Kidney (tissue), 14 donors: ENCODE results near the gene SNX18. TPM values are rescaled to one million over a fixed set of nuclear protein-coding genes. Genes with fewer than 3 reads are reported as not detected.
A peak's percentile ranks its signal among the peaks of the same experiment; 100 is the strongest.

ENCODE experiments used
- DNase-seq, 5 donors: peaks; one replicate each; pipeline ENCODE4 v3.0.0-alpha.2; 2013 to 2020
- FAIRE-seq: peaks from 2 replicates; lab custom pipeline; 2012; peaks lifted over from hg19 to GRCh38; lab: Jason Lieb, UNC
- H3K27ac ChIP-seq, 2 donors: one replicate each; pipeline ENCODE4 v1.7.0; 2013; ENCODE audit warnings: low read depth in 2 of 2, low read length in 2 of 2, inconsistent platforms in 1 of 2
- H3K27me3 ChIP-seq: one replicate; pipeline ENCODE4 v1.7.1; 2013; ENCODE audit warnings: low read length, inconsistent platforms; ENCODE audit not compliant: control insufficient read depth, insufficient read depth
- H3K36me3 ChIP-seq, 3 donors: one replicate each; pipeline versions ENCODE4 v1.7.0 to v1.7.1; 2013; ENCODE audit warnings: low read length in 3 of 3, control low read depth in 1 of 3, inconsistent platforms in 1 of 3; ENCODE audit not compliant: insufficient read depth in 3 of 3, control insufficient read depth in 2 of 3
- H3K4me1 ChIP-seq, 3 donors: one replicate each; pipeline versions ENCODE4 v1.7.0 to v1.7.1; 2013; ENCODE audit warnings: low read length in 3 of 3, inconsistent platforms in 1 of 3, low read depth in 1 of 3; ENCODE audit not compliant: control insufficient read depth in 2 of 3, insufficient read depth in 2 of 3
- H3K4me3 ChIP-seq, 3 donors: one replicate each; pipeline versions ENCODE4 v1.7.0 to v1.8.1; 2013; ENCODE audit warnings: low read length in 3 of 3, control low read depth in 1 of 3, inconsistent platforms in 1 of 3
- H3K9ac ChIP-seq, 3 donors: one replicate each; pipeline versions ENCODE4 v1.7.0 to v1.7.1; 2013; ENCODE audit warnings: low read length in 3 of 3, control low read depth in 1 of 3, inconsistent platforms in 1 of 3
- H3K9me3 ChIP-seq, 3 donors: one replicate each; pipeline versions ENCODE4 v1.7.0 to v1.7.1; 2013; ENCODE audit warnings: low read length in 3 of 3, control low read depth in 1 of 3, inconsistent platforms in 1 of 3; ENCODE audit not compliant: control insufficient read depth in 2 of 3, insufficient read depth in 1 of 3
- CTCF ChIP-seq: IDR thresholded peaks from 3 replicates; pipeline ENCODE4 v1.5.1; 2012; ENCODE audit warnings: mild to moderate bottlenecking, moderate library complexity, borderline replicate concordance; ENCODE audit not compliant: insufficient read depth; ENCODE audit errors: extremely low read depth
- intact Hi-C: fragments of 100-400 bp; cut with DNase I; formaldehyde crosslinking; loops from one replicate; pipeline ENCODE4 v1.11.1; 2022
- polyA plus RNA-seq: library from polyadenylated mRNA; stranded (reverse); fragments of 350-450 nt; fragmentation: Illumina TruSeq; extraction: RNeasy Lipid Tissue Mini Kit (QIAGEN cat#74804); gene quantifications from one replicate; pipeline ENCODE4 v1.2.3, GENCODE V29; 2014; ENCODE audit warnings: low read depth, low replicate concordance; ENCODE audit not compliant: insufficient read depth
- total RNA-seq: library from RNA; stranded (reverse); fragmentation: NEBNext Ultra II Directional; extraction: Animal tissue kit (Norgen Biotek cat#: 25700); gene quantifications from one replicate; pipeline ENCODE4 v1.2.1, GENCODE V29; 2021
- donor health status: control.
- donor health status: control.
- donor health status: control.
- donor health status: control.
- donor health status: control.
- donor health status: DM: yes; HTN: yes; CAD: no.
- donor health status: Normal renal cell carcinoma (clear cell type).

The SNX18 gene
- total and polyA plus RNA-seq, 2 donors from 2014 or later = 10.4 to 40.5 TPM

DNA sequence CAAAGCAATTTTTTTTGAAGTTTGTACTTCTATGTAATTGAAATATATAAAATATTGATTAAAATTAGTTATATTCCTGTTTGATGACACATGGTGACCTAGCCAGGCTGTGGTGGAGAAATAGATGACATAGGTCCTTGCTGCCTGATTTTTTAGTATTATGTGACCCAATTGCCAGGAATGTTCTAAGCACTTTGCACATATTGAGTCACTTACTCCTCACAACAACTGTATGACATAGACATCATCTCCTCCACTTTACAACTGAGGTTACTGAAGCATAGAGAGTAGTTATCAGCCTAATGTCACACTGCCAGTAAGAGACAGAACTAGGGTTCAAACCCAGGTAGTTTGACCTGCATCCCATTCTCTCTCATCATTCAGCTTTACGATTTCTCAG lies 26.2 kb upstream of the SNX18 start:
- DNase-seq = no peak
- Histone ChIP-seq H3K9me3 (no peaks in the 10 kb centered on the region), H3K4me3 (no peak overlapping the region), H3K4me1 (no peaks in the 10 kb centered on the region), H3K36me3 (no peaks in the 10 kb centered on the region), H3K27ac (no peak overlapping the region), H3K9ac (no peak overlapping the region), H3K27me3 (no peaks in the 10 kb centered on the region)
- intact Hi-C loops = no loop called here
- FAIRE-seq = no peak
- no peak for TF ChIP-seq CTCF

- Histone ChIP-seq H3K9ac (no peak overlapping the region), H3K4me3 (no peak overlapping the region), H3K4me1 (no peaks in the 10 kb centered on the region), H3K27me3 (no peaks in the 10 kb centered on the region), H3K27ac (no peak overlapping the region), H3K9me3 (no peaks in the 10 kb centered on the region), H3K36me3 (no peaks in the 10 kb centered on the region)
- no peak for TF ChIP-seq CTCF
- no peak for FAIRE-seq
- intact Hi-C loops = no loop called here
- DNase-seq = peak in 1 of 5 donors; percentile 27
Measured at GRCh38 chr5:54492178-54492577, 25.4 kb upstream of the SNX18 start.

GRCh38 chr5:54495027-54495426 lies 22.5 kb upstream of the SNX18 start:
- no peak for FAIRE-seq

More at GRCh38 chr5:54495027-54495426, 22.5 kb upstream of the SNX18 start:
- Histone ChIP-seq H3K9ac (no peak overlapping the region), H3K27ac (no peak overlapping the region), H3K9me3 (no peaks in the 10 kb centered on the region), H3K27me3 (no peaks in the 10 kb centered on the region), H3K4me3 (no peak overlapping the region), H3K4me1 (no peaks in the 10 kb centered on the region), H3K36me3 (no peaks in the 10 kb centered on the region)
- TF ChIP-seq CTCF = no peak
- intact Hi-C loops = no loop called here
- DNase-seq = no peak
